ENCODE results near the gene ACVR1. TPM values are rescaled to one million over a fixed set of nuclear protein-coding genes. Genes with fewer than 3 reads are reported as not detected.

Gene ACVR1
- total and polyA plus RNA-seq, 4 donors: 7.5 to 38.3 (median 23.4) TPM

DNA sequence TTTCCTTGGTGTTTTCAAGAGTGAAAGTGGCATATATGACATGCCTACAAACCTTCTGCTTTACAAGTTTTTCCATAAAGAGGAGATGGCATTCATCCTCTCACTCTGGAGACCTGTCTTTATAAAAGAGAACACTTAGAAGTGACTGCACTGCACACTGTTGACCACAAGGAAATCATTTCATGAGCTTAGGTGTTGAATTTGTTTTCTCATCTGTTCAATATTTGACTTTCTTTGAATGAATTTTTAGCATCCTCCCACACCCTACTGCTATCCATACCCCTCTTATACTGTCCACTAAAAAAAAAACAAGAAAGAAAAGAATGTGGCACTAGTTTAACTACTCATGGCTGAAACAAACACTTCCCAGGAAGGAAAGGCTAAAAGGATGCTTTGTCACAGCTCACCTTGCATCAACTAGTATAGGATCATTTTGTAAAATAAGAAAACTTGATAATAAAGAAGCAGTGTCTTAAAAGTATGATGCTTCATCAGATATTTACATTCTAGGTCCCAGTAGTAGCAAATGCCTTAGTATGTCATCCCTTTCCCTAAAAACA lies 83.0 kb downstream of the ACVR1 start:
- no peak overlapping the region for H3K4me3 ChIP-seq
- H3K4me1 ChIP-seq (ENCODE audit: control insufficient read depth in 5 of 5, insufficient read depth in 5 of 5, low read length in 5 of 5): peaks cover 4 to 23% (median 11%) of the 10 kb centered on the region in 5 donors
- TF ChIP-seq, protein P1, sequence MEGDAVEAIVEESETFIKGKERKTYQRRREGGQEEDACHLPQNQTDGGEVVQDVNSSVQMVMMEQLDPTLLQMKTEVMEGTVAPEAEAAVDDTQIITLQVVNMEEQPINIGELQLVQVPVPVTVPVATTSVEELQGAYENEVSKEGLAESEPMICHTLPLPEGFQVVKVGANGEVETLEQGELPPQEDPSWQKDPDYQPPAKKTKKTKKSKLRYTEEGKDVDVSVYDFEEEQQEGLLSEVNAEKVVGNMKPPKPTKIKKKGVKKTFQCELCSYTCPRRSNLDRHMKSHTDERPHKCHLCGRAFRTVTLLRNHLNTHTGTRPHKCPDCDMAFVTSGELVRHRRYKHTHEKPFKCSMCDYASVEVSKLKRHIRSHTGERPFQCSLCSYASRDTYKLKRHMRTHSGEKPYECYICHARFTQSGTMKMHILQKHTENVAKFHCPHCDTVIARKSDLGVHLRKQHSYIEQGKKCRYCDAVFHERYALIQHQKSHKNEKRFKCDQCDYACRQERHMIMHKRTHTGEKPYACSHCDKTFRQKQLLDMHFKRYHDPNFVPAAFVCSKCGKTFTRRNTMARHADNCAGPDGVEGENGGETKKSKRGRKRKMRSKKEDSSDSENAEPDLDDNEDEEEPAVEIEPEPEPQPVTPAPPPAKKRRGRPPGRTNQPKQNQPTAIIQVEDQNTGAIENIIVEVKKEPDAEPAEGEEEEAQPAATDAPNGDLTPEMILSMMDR (IDR thresholded peaks at IDR 0.05; ENCODE audit: control extremely low read depth, extremely low read depth): no peak
- no peaks in the 10 kb centered on the region for H3K27me3 ChIP-seq (ENCODE audit: control insufficient read depth in 3 of 3, insufficient read depth in 3 of 3, low read length in 2 of 3)
- no peak overlapping the region for H3K27ac ChIP-seq (ENCODE audit: low read depth in 1 of 2, low read length in 1 of 2)
- H3K36me3 ChIP-seq (ENCODE audit: control insufficient read depth in 4 of 4, insufficient read depth in 4 of 4, low read length in 4 of 4): peaks cover 0 to 5% (median 4%) of the 10 kb centered on the region in 4 donors
- ATAC-seq (ENCODE audit: insufficient read depth, low FRiP score) (no peak), DNase-seq (no peak)
- peaks cover 0 to 1% (median 0%) of the 10 kb centered on the region in 4 donors for H3K9me3 ChIP-seq (ENCODE audit: control insufficient read depth in 4 of 4, insufficient read depth in 3 of 4, low read length in 3 of 4)
- no peak overlapping the region for H3K9ac ChIP-seq (ENCODE audit: insufficient read depth in 1 of 2, low read length in 2 of 2)

DNA sequence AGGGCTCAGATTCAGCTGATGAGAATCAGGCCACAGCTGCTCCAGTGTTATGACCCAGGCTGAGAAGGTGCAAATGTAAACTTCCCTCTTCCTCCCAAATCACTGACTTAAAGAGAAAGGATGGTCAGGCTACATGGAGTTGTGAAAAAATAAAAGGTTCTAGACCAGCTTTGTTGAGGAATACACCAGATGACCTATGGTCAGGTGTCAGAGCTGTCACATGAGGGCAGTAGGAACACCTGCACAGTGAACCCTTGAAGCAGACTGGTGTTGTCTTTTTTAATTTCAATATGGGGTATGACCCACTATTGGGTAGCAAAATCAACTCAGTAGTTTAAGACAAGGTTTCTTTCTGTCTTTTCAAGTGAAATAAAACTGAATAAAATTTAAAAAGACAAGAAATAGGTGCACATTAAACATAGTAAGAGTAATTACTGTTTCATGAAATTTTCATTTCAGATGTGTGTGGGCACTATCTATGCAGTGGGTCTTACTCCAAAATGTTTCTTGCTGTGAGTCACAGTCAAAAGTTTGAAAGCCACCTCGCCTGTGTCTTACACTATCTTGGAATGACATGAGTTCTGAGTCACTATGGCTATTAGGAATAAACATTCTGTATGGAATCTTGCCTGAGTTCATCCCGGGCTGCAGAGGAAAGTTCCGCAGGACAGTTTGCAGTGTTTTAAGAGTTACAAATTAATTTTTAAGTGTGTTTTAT lies 83.6 kb downstream of the ACVR1 start:
- ATAC-seq (ENCODE audit: insufficient read depth, low FRiP score) (no peak), DNase-seq (no peak)
- H3K36me3 ChIP-seq (ENCODE audit: control insufficient read depth in 4 of 4, insufficient read depth in 4 of 4, low read length in 4 of 4): peaks cover 0 to 4% (median under 1%) of the 10 kb centered on the region in 4 donors
- 77 to 83% methylated on average over 3 of the region's 3 CpGs for WGBS, 2 donors
- peaks cover 0 to 1% (median 0%) of the 10 kb centered on the region in 4 donors for H3K9me3 ChIP-seq (ENCODE audit: control insufficient read depth in 4 of 4, insufficient read depth in 3 of 4, low read length in 3 of 4)
- no peak overlapping the region for H3K9ac ChIP-seq (ENCODE audit: insufficient read depth in 1 of 2, low read length in 2 of 2)
- H3K4me3 ChIP-seq: no peak overlapping the region
- H3K4me1 ChIP-seq (ENCODE audit: control insufficient read depth in 5 of 5, insufficient read depth in 5 of 5, low read length in 5 of 5): peaks cover 4 to 28% (median 11%) of the 10 kb centered on the region in 5 donors
- TF ChIP-seq, protein P1 (IDR thresholded peaks at IDR 0.05; ENCODE audit: control extremely low read depth, extremely low read depth): no peak
- H3K27ac ChIP-seq (ENCODE audit: low read depth in 1 of 2, low read length in 1 of 2): no peak overlapping the region
- H3K27me3 ChIP-seq (ENCODE audit: control insufficient read depth in 3 of 3, insufficient read depth in 3 of 3, low read length in 2 of 3): no peaks in the 10 kb centered on the region

DNA sequence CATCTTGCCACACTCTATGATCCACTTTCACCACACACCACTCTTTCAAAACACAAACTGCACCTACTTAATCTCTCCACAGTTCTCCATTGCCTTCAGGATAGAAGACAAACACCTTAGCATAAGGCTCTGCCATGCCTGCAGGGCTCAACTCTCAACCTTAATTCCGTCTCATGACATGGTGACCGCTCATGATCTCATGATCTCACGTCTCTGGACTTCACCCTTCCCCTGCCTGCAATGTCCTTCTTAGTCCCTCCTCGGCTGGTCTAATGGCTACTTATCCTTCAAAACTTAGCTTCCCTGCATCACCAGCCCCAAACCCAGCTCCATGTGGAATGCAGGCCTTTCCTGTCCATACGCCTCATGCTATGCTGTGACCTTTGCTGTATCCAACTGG lies 85.3 kb downstream of the ACVR1 start:
- H3K9me3 ChIP-seq (ENCODE audit: control insufficient read depth in 4 of 4, insufficient read depth in 3 of 4, low read length in 3 of 4): peaks cover 0 to 1% (median 0%) of the 10 kb centered on the region in 4 donors
- H3K9ac ChIP-seq (ENCODE audit: insufficient read depth in 1 of 2, low read length in 2 of 2): no peak overlapping the region
- H3K36me3 ChIP-seq (ENCODE audit: control insufficient read depth in 4 of 4, insufficient read depth in 4 of 4, low read length in 4 of 4): no peaks in the 10 kb centered on the region
- no peaks in the 10 kb centered on the region for H3K27me3 ChIP-seq (ENCODE audit: control insufficient read depth in 3 of 3, insufficient read depth in 3 of 3, low read length in 2 of 3)
- 92 to 95% methylated on average over 5 of the region's 5 CpGs for WGBS, 2 donors
- DNase-seq (no peak), ATAC-seq (ENCODE audit: insufficient read depth, low FRiP score) (no peak)
- peaks cover 10 to 43% (median 12%) of the 10 kb centered on the region in 5 donors for H3K4me1 ChIP-seq (ENCODE audit: control insufficient read depth in 5 of 5, insufficient read depth in 5 of 5, low read length in 5 of 5)
- no peak overlapping the region for H3K4me3 ChIP-seq
- peak overlapping the region in 1 of 2 donors; percentile 35 for H3K27ac ChIP-seq (ENCODE audit: low read depth in 1 of 2, low read length in 1 of 2)
- TF ChIP-seq, protein P1 (IDR thresholded peaks at IDR 0.05; ENCODE audit: control extremely low read depth, extremely low read depth): no peak

Data from lung (tissue), 12 donors.